Mesothelial cell of epicardium (in vitro differentiated cells): ENCODE data around the gene KRTAP29-1. TPM values are rescaled to one million over a fixed set of nuclear protein-coding genes. Genes with fewer than 3 reads are reported as not detected.

Experiments
- DNase-seq, 2 experiments: peaks; one replicate each; pipeline ENCODE4 v3.0.0; 2021; ENCODE audit warnings: low spot score in 2 of 2; ENCODE audit not compliant: unreplicated experiment in 2 of 2
- H3K27ac Mint-ChIP-seq: 2 replicates; pipeline ENCODE4 v1.8.0; 2021; ENCODE audit warnings: mixed read lengths
- H3K27me3 Mint-ChIP-seq: 2 replicates; pipeline ENCODE4 v1.8.0; 2021; ENCODE audit warnings: low read depth, mixed read lengths
- H3K36me3 Mint-ChIP-seq: 2 replicates; pipeline ENCODE4 v1.8.0; 2021; ENCODE audit warnings: mixed read lengths
- H3K4me1 Mint-ChIP-seq: 2 replicates; pipeline ENCODE4 v1.8.0; 2021; ENCODE audit warnings: mixed read lengths
- H3K4me3 Mint-ChIP-seq: 2 replicates; pipeline ENCODE4 v1.8.0; 2021; ENCODE audit warnings: mild to moderate bottlenecking, moderate library complexity, mixed read lengths
- H3K9me3 Mint-ChIP-seq: 2 replicates; pipeline ENCODE4 v1.8.0; 2021; ENCODE audit warnings: mixed read lengths
- total RNA-seq: library from RNA; stranded (reverse); gene quantifications from 3 replicates; pipeline ENCODE4 v1.2.1, GENCODE V29; 2021
- TF ChIP-seq, protein P1 (sequence below): fragments of 200-600 bp; sonication (generic); IDR thresholded peaks from one replicate; pipeline ENCODE4 v1.5.0; 2021; ENCODE audit warnings: antibody characterized with exemption; ENCODE audit not compliant: unreplicated experiment

KRTAP29-1 gene
- total RNA-seq, 1 donor from 2014 or later = not detected

DNA sequence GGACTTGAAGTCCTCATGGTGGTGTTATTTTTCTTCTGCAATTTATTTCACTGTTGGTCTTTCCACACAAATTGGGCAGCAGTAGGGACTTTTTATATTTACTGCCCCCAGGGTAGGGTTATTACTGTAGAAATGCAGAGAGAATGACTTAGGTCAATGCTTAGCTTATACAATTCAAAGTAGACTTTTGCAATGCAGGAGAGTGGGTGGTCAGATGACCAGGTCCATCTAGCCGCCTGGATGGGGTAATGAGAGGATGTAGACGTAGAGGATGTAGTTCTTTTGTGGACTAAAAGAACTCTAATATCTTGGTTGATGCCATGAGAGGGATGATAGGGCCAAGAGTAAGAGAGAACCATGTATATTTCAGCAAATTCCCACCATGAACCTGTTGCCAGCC lies 15.6 kb upstream of the KRTAP29-1 start:
- Mint-ChIP-seq H3K4me3 (no peak overlapping the region), H3K27me3 (peaks cover 2% of the 10 kb centered on the region), H3K36me3 (peaks cover 4% of the 10 kb centered on the region), H3K27ac (no peak overlapping the region), H3K4me1 (peaks cover 6% of the 10 kb centered on the region), H3K9me3 (peaks cover 25% of the 10 kb centered on the region)
- TF ChIP-seq, protein P1, sequence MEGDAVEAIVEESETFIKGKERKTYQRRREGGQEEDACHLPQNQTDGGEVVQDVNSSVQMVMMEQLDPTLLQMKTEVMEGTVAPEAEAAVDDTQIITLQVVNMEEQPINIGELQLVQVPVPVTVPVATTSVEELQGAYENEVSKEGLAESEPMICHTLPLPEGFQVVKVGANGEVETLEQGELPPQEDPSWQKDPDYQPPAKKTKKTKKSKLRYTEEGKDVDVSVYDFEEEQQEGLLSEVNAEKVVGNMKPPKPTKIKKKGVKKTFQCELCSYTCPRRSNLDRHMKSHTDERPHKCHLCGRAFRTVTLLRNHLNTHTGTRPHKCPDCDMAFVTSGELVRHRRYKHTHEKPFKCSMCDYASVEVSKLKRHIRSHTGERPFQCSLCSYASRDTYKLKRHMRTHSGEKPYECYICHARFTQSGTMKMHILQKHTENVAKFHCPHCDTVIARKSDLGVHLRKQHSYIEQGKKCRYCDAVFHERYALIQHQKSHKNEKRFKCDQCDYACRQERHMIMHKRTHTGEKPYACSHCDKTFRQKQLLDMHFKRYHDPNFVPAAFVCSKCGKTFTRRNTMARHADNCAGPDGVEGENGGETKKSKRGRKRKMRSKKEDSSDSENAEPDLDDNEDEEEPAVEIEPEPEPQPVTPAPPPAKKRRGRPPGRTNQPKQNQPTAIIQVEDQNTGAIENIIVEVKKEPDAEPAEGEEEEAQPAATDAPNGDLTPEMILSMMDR = no peak
- DNase-seq = no peak

DNA sequence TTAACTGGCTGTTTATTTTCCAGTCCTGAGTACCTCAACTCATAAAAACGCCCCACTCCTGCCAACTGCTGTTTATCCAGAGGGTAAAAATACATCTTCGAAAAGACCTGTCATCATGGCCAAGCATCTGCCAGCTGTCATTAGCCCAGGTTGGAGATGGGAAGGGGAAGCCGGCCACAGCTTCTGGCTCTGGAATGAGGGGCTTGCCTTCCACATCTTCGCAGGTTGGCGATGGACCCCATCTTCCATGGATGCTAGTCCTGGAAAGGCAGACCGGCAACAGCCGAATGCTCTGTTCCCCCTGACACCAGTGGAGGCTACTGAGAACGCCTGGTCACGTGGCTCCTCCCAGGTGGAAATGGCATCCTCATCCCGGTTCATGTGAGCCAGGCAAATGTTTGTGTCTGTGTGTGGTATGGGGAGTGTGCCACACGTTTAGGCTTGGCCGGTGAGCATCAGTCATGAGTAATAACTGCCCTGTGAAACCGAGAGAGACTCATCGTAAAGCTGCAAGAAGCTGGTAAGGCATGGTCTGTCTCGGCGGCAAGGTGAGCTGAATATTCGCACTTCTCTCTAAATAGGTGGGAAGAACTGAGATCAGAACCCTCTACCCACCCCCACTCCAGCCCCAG lies 13.3 kb upstream of the KRTAP29-1 start:
- TF ChIP-seq, protein P1 = no peak
- DNase-seq = no peak

DNA sequence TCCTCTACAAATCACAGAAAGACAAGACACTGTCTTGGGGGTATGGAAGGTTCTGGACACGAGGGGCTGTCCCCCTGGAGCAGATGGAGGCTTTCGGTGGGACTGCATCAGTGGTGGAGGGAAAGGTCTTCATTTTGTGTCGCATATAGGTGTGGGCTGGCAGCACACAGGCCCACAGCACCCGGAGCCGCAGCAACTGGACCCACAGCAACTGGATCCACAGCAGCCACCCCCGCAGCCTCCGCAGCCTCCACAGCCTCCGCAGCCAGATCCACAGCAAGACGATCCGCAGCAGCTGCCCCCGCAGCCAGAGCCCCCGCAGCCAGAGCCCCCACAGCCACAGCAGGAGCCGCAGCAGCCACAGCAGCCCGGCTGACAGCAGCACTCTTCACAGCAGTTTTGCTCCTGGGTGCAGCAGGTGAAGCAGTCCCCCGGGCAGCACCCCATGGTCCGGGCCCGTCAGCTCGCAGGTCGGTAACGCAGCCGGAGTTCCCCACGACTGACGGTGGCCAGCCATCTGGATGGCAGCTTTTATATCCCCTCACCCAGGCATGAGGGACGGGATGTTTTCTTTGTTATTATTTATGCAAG lies 12.6 kb upstream of the KRTAP29-1 start, which contains the start of gene KRTAP17-1:
Gene KRTAP17-1, minus strand, starts transcription at position 507 of the 591 bp plus-strand sequence. Its CDS starts 60 bp downstream, at position 447.
- TF ChIP-seq, protein P1 = no peak
- DNase-seq = no peak
- Mint-ChIP-seq H3K4me3 (no peak within 1 kb of the TSS), H3K27ac (no peak within 1 kb of the TSS), H3K9me3 (peaks cover 18% of the 10 kb centered on the region), H3K4me1 (no peaks in the 10 kb centered on the region), H3K27me3 (peaks cover 5% of the 10 kb centered on the region), H3K36me3 (peaks cover 4% of the 10 kb centered on the region)

More for the DNA sequence above, 13.3 kb upstream of the KRTAP29-1 start:
- no peaks in the 10 kb centered on the region for H3K4me1 Mint-ChIP-seq
- peaks cover 5% of the 10 kb centered on the region for H3K27me3 Mint-ChIP-seq
- H3K36me3 Mint-ChIP-seq = peaks cover 4% of the 10 kb centered on the region
- peaks cover 24% of the 10 kb centered on the region for H3K9me3 Mint-ChIP-seq
- H3K27ac Mint-ChIP-seq = no peak overlapping the region
- H3K4me3 Mint-ChIP-seq = no peak overlapping the region

DNA sequence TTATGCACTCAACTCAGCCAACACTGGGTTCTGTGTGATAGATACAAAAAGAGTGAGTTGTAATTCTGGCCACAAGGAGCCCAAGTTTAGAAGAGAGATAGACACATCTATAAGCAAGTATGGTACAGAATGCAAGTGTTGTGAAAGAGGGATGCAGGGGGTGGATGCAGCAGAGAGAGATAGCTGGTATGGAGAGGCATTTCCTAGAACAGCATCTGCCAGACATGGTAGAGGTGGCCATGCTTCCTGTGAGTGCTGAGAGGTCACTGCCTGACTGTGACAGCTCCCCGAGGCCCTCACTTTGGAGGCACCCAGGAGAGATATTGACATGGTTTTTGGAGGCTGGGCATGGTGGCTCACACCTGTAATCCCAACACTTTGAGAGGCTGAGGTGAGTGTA lies 8.5 kb upstream of the KRTAP29-1 start:
- TF ChIP-seq, protein P1 = no peak
- Mint-ChIP-seq H3K27me3 (peaks cover 3% of the 10 kb centered on the region), H3K36me3 (no peaks in the 10 kb centered on the region), H3K27ac (no peak overlapping the region), H3K4me3 (no peak overlapping the region), H3K9me3 (no peaks in the 10 kb centered on the region), H3K4me1 (no peaks in the 10 kb centered on the region)
- DNase-seq = no peak

DNA sequence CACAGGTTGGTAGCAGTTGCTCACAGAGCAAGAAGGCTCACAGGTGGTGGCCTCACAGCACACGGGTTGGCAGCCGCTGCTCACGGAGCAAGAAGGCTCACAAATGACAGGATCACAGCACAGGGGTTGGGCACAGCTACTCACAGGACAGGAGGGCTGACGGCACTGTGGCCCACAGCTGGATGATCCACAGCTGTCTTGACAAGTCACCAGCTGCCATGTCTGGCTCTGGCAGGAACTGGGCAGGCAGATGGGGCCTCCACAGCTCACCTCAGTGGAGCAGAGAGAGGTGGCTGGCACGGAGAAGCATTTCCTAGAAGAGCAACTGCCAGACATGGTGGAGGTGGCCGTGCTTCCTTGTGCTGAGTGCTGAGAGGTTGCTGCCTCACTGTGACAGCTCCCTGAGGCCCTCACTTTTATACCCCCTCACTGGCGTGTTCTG lies 6.3 kb upstream of the KRTAP29-1 start, which contains the start of gene KRTAP16-1:
Gene KRTAP16-1, minus strand, starts transcription at position 392 of the 442 bp plus-strand sequence. Its CDS starts 56 bp downstream, at position 336.
- TF ChIP-seq, protein P1 = no peak
- Mint-ChIP-seq H3K27ac (no peak within 1 kb of the TSS), H3K4me3 (no peak within 1 kb of the TSS)

More for the DNA sequence above, 6.3 kb upstream of the KRTAP29-1 start, which contains the start of gene KRTAP16-1:
- Mint-ChIP-seq H3K27me3 (peaks cover 2% of the 10 kb centered on the region), H3K9me3 (no peaks in the 10 kb centered on the region), H3K36me3 (no peaks in the 10 kb centered on the region), H3K4me1 (no peaks in the 10 kb centered on the region)
- DNase-seq = no peak
